IMR-90 (cell line): ENCODE results near the gene KIF5C. TPM values are rescaled to one million over a fixed set of nuclear protein-coding genes. Genes with fewer than 3 reads are reported as not detected.

Source experiments
- ATAC-seq: fragments of 200-7000 bp; cut with Tn5 transposase; 2 replicates; pipeline ENCODE4 v1.9.1; 2020; ENCODE audit warnings: low read depth, mild to moderate bottlenecking, moderate library complexity
- BruUV-seq: library from RNA; stranded (reverse); fragments of 400-500 nt; replicated peaks from 2 replicates; lab custom pipeline; 2021; lab: Mats Ljungman, UMichigan
- CTCF ChIA-PET: fragments of 300-600 bp; formaldehyde crosslinking; extraction: SDS; loops from one replicate; lab custom pipeline; 2021; ENCODE audit warnings: antibody characterized with exemption; lab: Yijun Ruan, JAX
- POLR2A ChIA-PET: fragments of 300-600 bp; sonication (Branson Sonifier 250); formaldehyde crosslinking; loops from one replicate; lab custom pipeline; 2022; ENCODE audit warnings: antibody characterized with exemption; ENCODE audit not compliant: unreplicated experiment; lab: Charles Lee
- DNase-seq: peaks from one replicate; pipeline ENCODE4 v3.0.0; 2013
- H2AFZ ChIP-seq: replicated peaks from 2 replicates; pipeline ENCODE3; 2013; ENCODE audit warnings: low read length, mild to moderate bottlenecking; ENCODE audit not compliant: poor library complexity
- H2AK5ac ChIP-seq: 2 replicates; pipeline ENCODE4 v1.6.1; 2013; ENCODE audit warnings: low read depth, low read length, inconsistent platforms
- H2AK9ac ChIP-seq: replicated peaks from 2 replicates; pipeline ENCODE3; 2013; ENCODE audit warnings: mild to moderate bottlenecking, low read depth, low read length, moderate library complexity; ENCODE audit not compliant: poor library complexity
- H2BK120ac ChIP-seq: 2 replicates; pipeline ENCODE4 v1.6.1; 2013; ENCODE audit warnings: low read depth, low read length, inconsistent platforms
- H2BK15ac ChIP-seq: 3 replicates; pipeline ENCODE4 v1.6.1; 2013; ENCODE audit warnings: low read depth, low read length, inconsistent platforms
- H2BK20ac ChIP-seq: 2 replicates; pipeline ENCODE4 v1.6.1; 2013; ENCODE audit warnings: low read depth, mild to moderate bottlenecking, inconsistent platforms, low read length, moderate library complexity
- H2BK5ac ChIP-seq: 2 replicates; pipeline ENCODE4 v1.6.1; 2013; ENCODE audit warnings: mild to moderate bottlenecking, low read depth, low read length, inconsistent platforms; ENCODE audit not compliant: poor library complexity, severe bottlenecking
- H3K14ac ChIP-seq: replicated peaks from 2 replicates; pipeline ENCODE4 v1.6.1; 2013; ENCODE audit warnings: low read depth, low read length, inconsistent platforms
- H3K18ac ChIP-seq: 2 replicates; pipeline ENCODE4 v1.6.1; 2013; ENCODE audit warnings: low read depth, low read length, control low read depth
- H3K23ac ChIP-seq: 2 replicates; pipeline ENCODE4 v1.6.1; 2013; ENCODE audit warnings: low read depth, low read length, inconsistent platforms
- H3K27ac ChIP-seq: 2 replicates; pipeline ENCODE4 v1.5.1; 2013; ENCODE audit warnings: mild to moderate bottlenecking, control low read depth, low read length; ENCODE audit not compliant: insufficient read depth
- H3K27me3 ChIP-seq: 2 replicates; pipeline ENCODE4 v1.6.1; 2013; ENCODE audit warnings: low read length; ENCODE audit not compliant: control insufficient read depth, insufficient read depth
- H3K36me3 ChIP-seq: 2 replicates; pipeline ENCODE4 v1.6.1; 2013; ENCODE audit warnings: low read length, mixed read lengths; ENCODE audit not compliant: control insufficient read depth, insufficient read depth
- H3K4ac ChIP-seq: 2 replicates; pipeline ENCODE4 v1.6.1; 2013; ENCODE audit warnings: low read depth, low read length, inconsistent platforms
- H3K4me1 ChIP-seq: 2 replicates; pipeline ENCODE4 v1.6.1; 2013; ENCODE audit warnings: low read length, mixed read lengths; ENCODE audit not compliant: control insufficient read depth, insufficient read depth
- H3K4me2 ChIP-seq: 2 replicates; pipeline ENCODE4 v1.6.1; 2013; ENCODE audit warnings: low read depth, mild to moderate bottlenecking, control low read depth, low read length, moderate library complexity
- H3K4me3 ChIP-seq: 2 replicates; pipeline ENCODE4 v1.5.1; 2013; ENCODE audit warnings: low read depth, mild to moderate bottlenecking, control low read depth, low read length, moderate library complexity; ENCODE audit not compliant: insufficient read depth
- H3K56ac ChIP-seq: 2 replicates; pipeline ENCODE4 v1.6.1; 2013; ENCODE audit warnings: low read length, inconsistent platforms; ENCODE audit not compliant: insufficient read depth; ENCODE audit errors: extremely low read depth
- H3K79me1 ChIP-seq, 2 experiments: 2 replicates each; pipeline ENCODE4 v1.6.1; 2013; ENCODE audit warnings: low read length in 2 of 2, inconsistent platforms in 1 of 2, low read depth in 1 of 2
- H3K9ac ChIP-seq: 2 replicates; pipeline ENCODE4 v1.6.1; 2013; ENCODE audit warnings: low read depth, low read length, control low read depth
- H3K9me1 ChIP-seq: 2 replicates; pipeline ENCODE4 v1.6.1; 2013; ENCODE audit warnings: low read length, inconsistent platforms; ENCODE audit not compliant: insufficient read depth
- H3K9me3 ChIP-seq: 2 replicates; pipeline ENCODE4 v1.6.1; 2013; ENCODE audit warnings: low read length; ENCODE audit not compliant: control insufficient read depth, insufficient read depth
- H4K20me1 ChIP-seq: 2 replicates; pipeline ENCODE4 v1.6.1; 2013; ENCODE audit warnings: low read length, inconsistent platforms; ENCODE audit not compliant: insufficient read depth
- H4K5ac ChIP-seq: 2 replicates; pipeline ENCODE4 v1.6.1; 2013; ENCODE audit warnings: mild to moderate bottlenecking, low read depth, low read length, control low read depth
- H4K8ac ChIP-seq, 2 experiments: 2 replicates each; pipeline ENCODE4 v1.6.1; 2013; ENCODE audit warnings: low read depth in 2 of 2, low read length in 2 of 2, control low read depth in 1 of 2, inconsistent platforms in 1 of 2
- H4K91ac ChIP-seq: 2 replicates; pipeline ENCODE4 v1.6.1; 2013; ENCODE audit warnings: low read depth, low read length, inconsistent platforms; ENCODE audit not compliant: insufficient read depth
- POLR2A ChIP-seq: IDR thresholded peaks from 2 replicates; pipeline ENCODE4 v1.6.1; 2012; ENCODE audit warnings: mild to moderate bottlenecking, low read depth, low read length
- WGBS, 2 experiments: methylation state at CpG; one replicate each; pipeline versions ENCODE4 v1.1.5 to v1.1.7; 2013; ENCODE audit warnings: missing lambda C conversion rate in 2 of 2; ENCODE audit not compliant: insufficient read length in 1 of 2; ENCODE audit errors: extremely low coverage in 2 of 2; 5-methylcytosine and 5-hydroxymethylcytosine counted together
- dilution Hi-C: fragments of 300-500 bp; cut with HindIII; formaldehyde crosslinking; loops from one replicate; pipeline ENCODE4 v1.14.3; 2018; ENCODE audit warnings: low sequenced_read_pairs; ENCODE audit not compliant: unreplicated experiment
- in situ Hi-C: fragments of 300-500 bp; cut with MboI; formaldehyde crosslinking; loops from 3 replicates; pipeline ENCODE4 v1.14.3; 2019; ENCODE audit warnings: low sequenced_read_pairs, inconsistent platforms, mixed read lengths
- intact Hi-C: fragments of 100-400 bp; cut with micrococcal nuclease; formaldehyde crosslinking; loops from 2 replicates; pipeline ENCODE4 v1.10.0; 2022
- polyA plus RNA-seq, 3 experiments: library from polyadenylated mRNA; depleted of rRNA; stranded (reverse); fragments of >200 nt; gene quantifications; 2 replicates each; pipeline ENCODE4 v1.2.3, GENCODE V29; 2012; ENCODE audit warnings: low replicate concordance in 1 of 3
- total RNA-seq: library from RNA; depleted of rRNA; stranded (reverse); fragments of >200 nt; gene quantifications from 2 replicates; pipeline ENCODE4 v1.2.3, GENCODE V29; 2012

KIF5C gene
- total and polyA plus RNA-seq, 2 of the 4 experiments (the other 2 are of a cell fraction), result 0.10 to 0.18 TPM

- H2BK15ac ChIP-seq, result no peak overlapping the region
- in situ Hi-C loops (loop anchor here (25.0 kb wide), 1 partner anchor 1012 kb away; no protein-coding TSS in a partner anchor), intact Hi-C loops (no loop called here), dilution Hi-C loops (no loop called here)
- no peak for DNase-seq
- ChIA-PET POLR2A (no interaction called here), CTCF (no interaction called here)
- no peak overlapping the region for H4K5ac ChIP-seq
- H3K4me2 ChIP-seq, result no peak overlapping the region
- H3K79me1 ChIP-seq, result no peaks in the 10 kb centered on the region
- H3K4ac ChIP-seq, result no peak overlapping the region
- H3K56ac ChIP-seq, result no peak overlapping the region
- no peak overlapping the region for H3K27ac ChIP-seq
- no peaks in the 10 kb centered on the region for H3K4me1 ChIP-seq
- no peaks in the 10 kb centered on the region for H3K9me1 ChIP-seq
- no peak overlapping the region for H3K23ac ChIP-seq
- no peak for TF ChIP-seq POLR2A
- no peak overlapping the region for H3K4me3 ChIP-seq
- peaks cover 7% of the 10 kb centered on the region for H3K27me3 ChIP-seq
- WGBS, 2 experiments, result no CpG with 5 or more reads among the region's 7 CpGs
- no TSS peak for BruUV-seq
- no peak overlapping the region for H2BK120ac ChIP-seq
- H4K20me1 ChIP-seq, result no peaks in the 10 kb centered on the region
- ATAC-seq, result no peak
- no peak overlapping the region for H4K8ac ChIP-seq
- H3K9ac ChIP-seq, result no peak overlapping the region
- no peak overlapping the region for H2BK5ac ChIP-seq
- H4K91ac ChIP-seq, result no peak overlapping the region
- peak overlapping the region; percentile 14 for H2AFZ ChIP-seq
- no peaks in the 10 kb centered on the region for H3K9me3 ChIP-seq
- H2BK20ac ChIP-seq, result no peak overlapping the region
- H3K18ac ChIP-seq, result no peak overlapping the region
- no peak overlapping the region for H2AK5ac ChIP-seq
- no peak overlapping the region for H3K14ac ChIP-seq
- no peaks in the 10 kb centered on the region for H3K36me3 ChIP-seq
- H2AK9ac ChIP-seq, result no peak overlapping the region
Observed at GRCh38 chr2:148999451-148999921, 124.5 kb downstream of the KIF5C start.
